Natural killer cell treated with Interleukin-12 subunit alpha and Interleukin-12 subunit beta and Interleukin-15 and Interleukin-18, amount 100 ng/mL, for 72 hours (primary cell): Measurements from ENCODE around the gene RNLS. TPM values are rescaled to one million over a fixed set of nuclear protein-coding genes. Genes with fewer than 3 reads are reported as not detected.
"Not testable (repeated sequence)": the region's sequence is repeated elsewhere in the genome, so short reads cannot be mapped to it uniquely, and the experiment has no call there.

Experiments used
- ATAC-seq, 2 donors: fragments of 150-1000 bp; cut with Tn5 transposase in 1 of 2; sonication (Bioruptor Pico), chemical (Tn5 transposase) in 1 of 2; 2 replicates each; pipeline ENCODE4 v1.10.0; 2021
- DNase-seq: peaks from one replicate; pipeline ENCODE4 v3.0.0; 2022; ENCODE audit warnings: low spot score
- H3K27ac Mint-ChIP-seq, 2 donors: 1 replicate in 1 of 2; 2 replicates in 1 of 2; pipeline ENCODE4 v1.8.0; 2022; ENCODE audit warnings: mixed read lengths in 2 of 2, mild to moderate bottlenecking in 1 of 2, moderate library complexity in 1 of 2
- H3K27me3 Mint-ChIP-seq, 2 donors: 1 replicate in 1 of 2; 2 replicates in 1 of 2; pipeline ENCODE4 v1.8.0; 2022; ENCODE audit warnings: mixed read lengths in 2 of 2
- H3K36me3 Mint-ChIP-seq: one replicate; pipeline ENCODE4 v1.8.0; 2022; ENCODE audit warnings: mixed read lengths
- H3K4me1 Mint-ChIP-seq, 2 donors: 1 replicate in 1 of 2; 2 replicates in 1 of 2; pipeline ENCODE4 v1.8.0; 2022; ENCODE audit warnings: low read depth in 2 of 2, mixed read lengths in 2 of 2, mild to moderate bottlenecking in 1 of 2
- H3K4me3 Mint-ChIP-seq: one replicate; pipeline ENCODE4 v1.8.0; 2022; ENCODE audit warnings: mixed read lengths
- H3K9me3 Mint-ChIP-seq: 2 replicates; pipeline ENCODE4 v1.8.0; 2022; ENCODE audit warnings: mixed read lengths
- total RNA-seq, 2 donors: library from RNA; stranded (reverse); gene quantifications; one replicate each; pipeline ENCODE4 v1.2.3, GENCODE V29; 2022

Gene RNLS
- total RNA-seq, 2 donors from 2014 or later: 2.4 to 2.9 TPM

DNA sequence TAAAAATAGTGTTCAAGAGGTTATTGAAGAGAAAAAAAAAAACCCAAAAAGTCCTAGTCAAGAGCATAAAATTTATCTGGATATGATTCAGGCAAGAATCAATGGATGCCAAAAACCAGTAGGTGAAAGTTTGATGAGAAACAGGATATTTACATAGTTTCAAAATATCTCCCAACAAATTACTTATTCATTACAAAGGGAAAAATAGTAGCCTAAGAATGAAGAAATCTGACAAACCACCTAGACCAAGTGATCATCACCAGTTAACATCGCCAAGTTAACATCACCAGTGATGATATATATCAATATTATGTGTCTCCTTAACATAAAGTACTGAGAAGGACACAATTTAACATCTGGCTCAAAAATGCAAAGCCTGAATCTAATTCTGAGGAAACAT lies 85.2 kb downstream of the RNLS start:
- Mint-ChIP-seq H3K27me3 (peaks cover 5% of the 10 kb centered on the region in 2 donors), H3K9me3 (no peaks in the 10 kb centered on the region), H3K4me1 (peaks cover 0 to 4% of the 10 kb centered on the region in 2 donors), H3K27ac (no peak overlapping the region), H3K4me3 (no peak overlapping the region), H3K36me3 (no peaks in the 10 kb centered on the region)
- DNase-seq (no peak), ATAC-seq (no peak)

DNA sequence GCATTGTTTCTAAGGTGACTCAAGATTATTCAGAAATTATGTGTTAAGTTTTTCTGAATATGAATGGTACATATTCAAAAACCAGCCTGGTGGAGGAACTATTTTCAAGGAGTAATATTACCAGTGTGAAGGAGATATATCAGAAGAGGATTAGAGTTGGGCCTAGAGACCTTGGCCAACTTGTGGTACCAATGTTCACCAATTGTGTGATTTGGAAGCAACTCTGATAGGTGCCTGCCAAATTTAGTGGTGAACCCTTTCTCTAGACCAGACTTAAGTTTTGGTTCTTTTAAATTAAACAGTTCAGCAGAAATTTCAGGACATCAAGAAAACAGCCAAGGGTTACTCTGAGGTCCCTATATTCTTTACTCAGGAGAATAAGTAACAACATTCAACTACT lies 88.6 kb downstream of the RNLS start:
- H3K27me3 Mint-ChIP-seq: peaks cover 5% of the 10 kb centered on the region in 2 donors
- ATAC-seq (no peak), DNase-seq (no peak)
- H3K4me1 Mint-ChIP-seq: peaks cover 0 to 4% of the 10 kb centered on the region in 2 donors
- H3K4me3 Mint-ChIP-seq: no peak overlapping the region
- no peak overlapping the region for H3K27ac Mint-ChIP-seq
- no peaks in the 10 kb centered on the region for H3K9me3 Mint-ChIP-seq
- H3K36me3 Mint-ChIP-seq: no peaks in the 10 kb centered on the region

DNA sequence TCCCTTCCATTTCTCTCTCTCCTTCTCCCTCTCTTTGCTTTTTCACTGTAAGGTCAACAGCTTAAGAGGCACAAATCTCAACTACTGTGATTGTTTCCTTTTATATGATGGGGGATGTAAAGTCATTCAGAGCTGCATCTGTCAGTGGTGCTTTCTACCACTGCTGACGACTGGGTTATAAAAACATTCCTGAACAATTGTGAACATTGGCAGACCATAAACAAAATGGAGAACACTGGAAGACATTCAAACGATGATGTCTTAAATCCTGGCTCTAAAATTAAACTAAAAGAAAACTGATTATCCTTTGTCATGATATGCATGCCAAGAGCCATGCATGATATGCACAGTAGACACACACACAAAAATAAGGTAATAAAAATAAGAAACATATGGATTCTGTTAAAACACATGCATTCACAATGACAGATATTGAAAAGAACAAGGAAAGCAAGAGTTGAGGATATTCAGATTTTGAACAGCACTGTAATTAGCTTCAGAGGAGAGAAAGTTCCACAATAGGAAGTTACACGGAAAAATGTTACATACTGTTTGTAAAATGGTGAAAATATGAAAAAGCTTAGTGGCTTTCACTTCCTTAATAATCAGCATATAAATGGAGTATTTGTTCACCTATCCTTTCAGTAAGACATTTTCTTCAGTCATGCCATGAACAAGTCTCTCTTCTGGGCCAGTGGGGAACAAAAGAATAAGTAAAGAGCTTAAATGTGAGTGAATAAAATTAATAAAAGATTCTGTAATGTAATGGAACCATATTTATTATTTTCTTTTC lies 89.2 kb downstream of the RNLS start:
- DNase-seq (no peak), ATAC-seq (no peak)
- Mint-ChIP-seq H3K4me1 (peaks cover 0 to 4% of the 10 kb centered on the region in 2 donors), H3K9me3 (no peaks in the 10 kb centered on the region), H3K4me3 (no peak overlapping the region), H3K27ac (no peak overlapping the region), H3K27me3 (peaks cover 5% of the 10 kb centered on the region in 2 donors), H3K36me3 (no peaks in the 10 kb centered on the region)

DNA sequence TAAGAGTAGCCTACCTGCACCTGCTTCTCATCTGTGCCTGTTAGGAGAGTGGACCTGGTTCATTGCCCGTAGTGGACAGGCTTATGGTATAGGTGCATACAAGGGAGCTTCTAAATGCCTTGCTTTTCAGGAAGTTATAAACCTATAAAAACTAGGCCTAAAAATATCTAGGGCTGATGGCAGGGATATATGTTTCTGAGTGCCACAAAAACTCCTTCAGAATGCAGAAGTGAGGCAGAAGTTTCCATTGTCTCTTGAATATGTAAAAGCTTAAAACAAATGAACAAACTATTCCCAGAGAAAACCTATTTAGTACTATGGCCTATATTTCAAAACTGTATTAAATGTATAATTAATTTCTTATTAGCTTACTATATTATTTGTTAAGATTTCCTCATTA lies 91.8 kb downstream of the RNLS start:
- Mint-ChIP-seq H3K27ac (no peak overlapping the region), H3K36me3 (peaks cover 5% of the 10 kb centered on the region), H3K4me3 (no peak overlapping the region), H3K27me3 (peaks cover 5% of the 10 kb centered on the region in 2 donors), H3K4me1 (no peaks in the 10 kb centered on the region), H3K9me3 (peaks cover 4% of the 10 kb centered on the region)
- DNase-seq: no peak
- ATAC-seq: no peak

DNA sequence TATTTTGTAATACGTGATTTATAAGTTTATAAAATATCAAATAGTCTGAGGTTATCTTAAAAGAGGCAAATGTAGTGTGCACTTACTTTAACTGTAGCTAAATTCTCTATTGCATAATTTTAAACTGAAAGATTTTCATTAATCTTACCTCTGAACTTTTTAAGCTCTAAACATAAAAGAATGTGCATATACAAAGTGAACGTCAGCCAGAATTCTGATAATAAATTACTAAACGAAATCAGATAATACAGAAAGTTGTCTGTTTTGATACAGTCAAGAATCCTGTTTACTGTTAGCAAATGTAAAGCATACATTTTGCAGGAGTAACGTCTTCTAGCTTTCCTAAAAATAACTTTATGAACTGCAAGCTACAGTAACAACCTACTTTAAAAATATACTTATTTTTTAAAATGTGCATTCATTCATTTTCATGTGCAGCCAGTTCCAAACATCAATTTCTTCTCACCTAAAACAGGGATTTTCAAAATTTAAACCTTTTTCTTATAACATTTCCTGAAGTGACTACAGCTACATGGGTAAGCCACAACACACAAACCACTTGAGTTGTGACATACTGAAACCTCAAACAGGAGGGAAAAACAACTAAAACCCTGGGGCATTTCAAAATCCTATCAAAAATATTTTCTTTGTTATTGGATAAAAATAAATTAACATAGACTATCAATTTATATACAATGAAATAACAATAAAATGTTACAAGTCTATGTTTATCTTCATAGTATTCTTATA lies 92.7 kb downstream of the RNLS start:
- DNase-seq (no peak), ATAC-seq (no peak)
- peaks cover 5% of the 10 kb centered on the region for H3K36me3 Mint-ChIP-seq
- H3K4me1 Mint-ChIP-seq: no peaks in the 10 kb centered on the region
- peaks cover 4% of the 10 kb centered on the region for H3K9me3 Mint-ChIP-seq
- H3K4me3 Mint-ChIP-seq: no peak overlapping the region
- peaks cover 1 to 4% of the 10 kb centered on the region in 2 donors for H3K27me3 Mint-ChIP-seq
- H3K27ac Mint-ChIP-seq: no peak overlapping the region

DNA sequence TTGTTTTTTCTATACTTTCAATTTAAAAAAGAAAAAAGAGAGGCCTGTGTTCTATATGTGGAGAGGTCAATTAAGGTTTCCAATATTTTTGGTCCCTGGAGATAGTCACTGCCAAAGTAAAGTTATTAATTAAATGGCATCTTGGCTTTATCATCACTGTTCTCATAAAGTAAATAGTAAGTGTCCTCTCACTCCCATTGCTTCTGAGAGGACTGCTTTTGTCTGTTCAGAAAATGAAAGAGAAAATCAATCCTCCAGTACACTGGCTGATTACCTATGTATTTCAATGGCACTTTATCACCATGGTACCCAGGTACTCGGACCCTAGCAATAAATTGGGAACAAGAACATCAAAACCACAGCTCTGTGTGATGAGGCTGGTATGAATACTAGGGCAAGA lies 94.0 kb downstream of the RNLS start:
- no peak for ATAC-seq
- Mint-ChIP-seq H3K4me1 (no peaks in the 10 kb centered on the region), H3K9me3 (peaks cover 4% of the 10 kb centered on the region), H3K27ac (no peak overlapping the region), H3K36me3 (peaks cover 5% of the 10 kb centered on the region), H3K27me3 (no peaks in the 10 kb centered on the region), H3K4me3 (no peak overlapping the region)
- no peak for DNase-seq

DNA sequence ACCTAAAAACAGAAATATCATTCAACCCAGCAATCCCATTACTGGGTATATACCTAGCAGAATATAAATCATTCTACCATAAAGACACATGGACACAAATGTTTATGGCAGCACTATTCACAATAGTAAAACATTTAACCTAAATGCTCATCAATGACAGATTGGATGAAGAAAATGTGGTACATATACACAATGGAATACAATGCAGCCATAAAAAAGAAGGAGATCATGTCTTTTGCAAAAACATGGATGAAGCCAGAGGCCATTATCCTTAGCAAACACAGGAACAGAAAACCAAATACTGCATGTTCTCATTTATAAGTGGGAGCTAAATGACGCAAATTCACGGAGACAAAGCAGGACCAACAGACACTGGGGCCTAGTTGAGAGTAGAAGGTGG lies 96.3 kb downstream of the RNLS start:
- ATAC-seq, H3K27me3 Mint-ChIP-seq, H3K4me1 Mint-ChIP-seq, DNase-seq, H3K9me3 Mint-ChIP-seq, H3K27ac Mint-ChIP-seq, H3K4me3 Mint-ChIP-seq, H3K36me3 Mint-ChIP-seq: not testable (repeated sequence)

DNA sequence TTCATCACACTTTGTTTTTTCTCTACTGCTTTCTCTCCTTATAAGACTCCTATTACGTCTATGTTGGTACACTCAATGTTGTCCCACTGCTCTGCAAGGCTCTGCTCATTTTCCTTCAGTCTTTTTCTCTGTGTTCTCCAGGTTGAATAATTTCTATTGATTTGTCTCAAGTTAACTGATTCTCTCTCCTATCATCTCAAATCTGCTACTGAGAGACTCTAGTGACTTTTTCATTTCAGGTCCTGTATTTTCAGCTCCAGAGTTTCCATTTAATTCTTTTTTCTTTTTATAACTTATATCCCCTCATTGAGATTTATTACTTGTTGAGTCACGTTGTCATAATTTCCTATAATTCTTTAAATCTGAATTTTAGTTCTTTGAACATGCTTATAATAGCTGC lies 100.9 kb downstream of the RNLS start:
- peaks cover 5% of the 10 kb centered on the region for H3K36me3 Mint-ChIP-seq
- H3K27ac Mint-ChIP-seq: no peak overlapping the region
- peaks cover 4% of the 10 kb centered on the region for H3K9me3 Mint-ChIP-seq
- no peak overlapping the region for H3K4me3 Mint-ChIP-seq
- DNase-seq (no peak), ATAC-seq (no peak)
- H3K27me3 Mint-ChIP-seq: no peaks in the 10 kb centered on the region
- H3K4me1 Mint-ChIP-seq: no peaks in the 10 kb centered on the region

DNA sequence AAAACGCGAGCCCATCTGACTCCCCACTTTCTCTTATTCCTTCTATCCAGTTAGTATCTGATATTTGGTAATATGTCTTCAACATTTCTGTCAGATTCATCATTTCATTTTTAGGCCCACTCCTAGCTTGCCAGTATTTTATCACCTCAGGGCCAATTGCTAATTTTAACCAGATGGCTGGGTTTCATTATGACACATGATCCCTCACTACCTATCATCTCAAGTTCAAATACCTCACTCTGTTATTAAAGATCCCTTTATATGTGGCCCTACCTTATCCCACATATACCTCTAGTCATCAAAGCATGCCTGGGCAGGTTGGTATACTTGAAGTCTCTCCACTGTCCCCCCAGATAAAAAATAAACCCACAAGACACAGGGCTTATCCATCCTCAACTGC lies 104.9 kb downstream of the RNLS start:
- H3K4me3 Mint-ChIP-seq: no peak overlapping the region
- DNase-seq: no peak
- no peaks in the 10 kb centered on the region for H3K27me3 Mint-ChIP-seq
- no peak for ATAC-seq
- H3K36me3 Mint-ChIP-seq: no peaks in the 10 kb centered on the region
- no peaks in the 10 kb centered on the region for H3K9me3 Mint-ChIP-seq
- H3K27ac Mint-ChIP-seq: no peak overlapping the region
- no peaks in the 10 kb centered on the region for H3K4me1 Mint-ChIP-seq

DNA sequence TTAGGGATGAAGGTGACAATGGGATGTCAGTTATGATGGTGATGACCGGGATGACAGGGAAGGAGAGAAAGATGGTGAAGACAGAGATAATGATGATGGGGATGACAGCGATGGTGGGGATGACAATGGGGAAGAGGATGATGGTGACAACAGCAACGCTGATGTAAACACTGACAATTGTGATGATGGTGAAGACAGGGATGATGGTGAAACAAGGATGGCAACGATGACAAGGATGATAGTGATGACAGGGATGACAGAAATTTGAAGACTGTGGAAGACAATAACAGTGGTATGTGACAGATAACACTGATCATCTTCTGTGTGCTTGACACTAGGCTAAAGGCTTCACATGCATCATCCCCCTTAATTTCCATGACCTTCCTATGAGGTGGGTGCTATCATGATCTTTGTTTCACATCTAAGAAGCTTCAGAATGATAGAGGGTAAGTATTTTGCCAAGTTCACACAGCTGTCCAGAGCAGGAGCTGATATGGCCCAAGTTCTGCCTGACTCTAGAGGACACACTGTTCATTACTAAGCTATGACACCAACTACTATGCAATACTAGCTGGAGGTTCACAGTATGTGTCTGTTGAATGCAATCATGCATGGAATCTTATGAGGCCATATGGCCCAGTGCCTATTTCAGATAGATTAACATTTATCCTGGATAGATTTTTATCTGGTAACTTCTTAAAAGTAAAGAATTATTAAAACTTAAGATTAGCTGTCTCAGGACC lies 105.6 kb downstream of the RNLS start:
- H3K9me3 Mint-ChIP-seq: no peaks in the 10 kb centered on the region
- H3K4me1 Mint-ChIP-seq: no peaks in the 10 kb centered on the region
- no peaks in the 10 kb centered on the region for H3K36me3 Mint-ChIP-seq
- no peak for ATAC-seq
- no peak overlapping the region for H3K4me3 Mint-ChIP-seq
- DNase-seq: no peak
- H3K27ac Mint-ChIP-seq: no peak overlapping the region
- no peaks in the 10 kb centered on the region for H3K27me3 Mint-ChIP-seq

DNA sequence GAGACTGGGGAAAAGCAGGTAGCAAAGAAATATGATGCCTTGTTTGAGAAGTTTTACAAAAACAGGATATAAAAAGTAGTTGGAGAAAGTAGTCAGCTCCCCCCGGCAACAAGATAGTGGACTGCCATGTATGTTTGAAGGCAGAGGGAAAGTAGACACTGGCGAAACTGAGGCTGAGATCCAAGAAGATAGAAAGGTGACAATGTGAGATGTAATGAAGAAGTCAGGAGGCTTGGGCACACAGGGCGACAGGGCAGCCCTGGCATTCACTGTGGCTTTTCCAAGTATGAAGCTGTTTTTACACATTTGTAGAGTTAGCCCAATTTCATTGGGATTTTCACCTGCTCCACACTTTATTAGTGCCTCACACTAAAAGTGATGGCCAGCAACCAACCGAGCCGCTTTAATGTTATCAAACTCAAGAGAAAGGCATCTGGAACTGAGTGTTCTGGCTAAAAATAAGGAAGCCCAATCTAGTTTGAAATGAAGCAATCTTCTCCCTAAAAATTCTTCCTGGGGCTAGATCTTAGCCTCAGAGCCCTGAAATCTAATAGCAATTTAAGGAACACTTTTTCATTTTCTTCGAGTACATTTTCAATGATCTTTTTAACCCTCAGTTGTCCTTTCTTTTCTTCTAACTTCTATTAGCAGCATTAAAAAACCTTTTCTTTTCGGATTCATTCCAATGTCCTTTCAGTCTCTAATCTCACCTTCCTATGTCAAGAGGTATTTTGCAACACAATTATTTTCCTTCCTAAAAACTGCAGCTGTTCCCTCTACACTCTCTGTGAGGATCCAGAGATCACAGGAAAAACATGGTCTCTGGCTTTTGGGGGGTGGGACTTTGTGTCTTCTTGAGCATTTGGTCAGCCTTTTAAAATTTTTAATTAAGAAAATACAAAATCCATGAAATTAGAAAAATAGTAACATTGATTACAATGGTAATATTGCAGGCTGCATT lies 108.0 kb downstream of the RNLS start:
- Mint-ChIP-seq H3K36me3 (no peaks in the 10 kb centered on the region), H3K4me1 (no peaks in the 10 kb centered on the region), H3K27ac (no peak overlapping the region), H3K4me3 (no peak overlapping the region), H3K27me3 (no peaks in the 10 kb centered on the region), H3K9me3 (no peaks in the 10 kb centered on the region)
- no peak for DNase-seq
- no peak for ATAC-seq

DNA sequence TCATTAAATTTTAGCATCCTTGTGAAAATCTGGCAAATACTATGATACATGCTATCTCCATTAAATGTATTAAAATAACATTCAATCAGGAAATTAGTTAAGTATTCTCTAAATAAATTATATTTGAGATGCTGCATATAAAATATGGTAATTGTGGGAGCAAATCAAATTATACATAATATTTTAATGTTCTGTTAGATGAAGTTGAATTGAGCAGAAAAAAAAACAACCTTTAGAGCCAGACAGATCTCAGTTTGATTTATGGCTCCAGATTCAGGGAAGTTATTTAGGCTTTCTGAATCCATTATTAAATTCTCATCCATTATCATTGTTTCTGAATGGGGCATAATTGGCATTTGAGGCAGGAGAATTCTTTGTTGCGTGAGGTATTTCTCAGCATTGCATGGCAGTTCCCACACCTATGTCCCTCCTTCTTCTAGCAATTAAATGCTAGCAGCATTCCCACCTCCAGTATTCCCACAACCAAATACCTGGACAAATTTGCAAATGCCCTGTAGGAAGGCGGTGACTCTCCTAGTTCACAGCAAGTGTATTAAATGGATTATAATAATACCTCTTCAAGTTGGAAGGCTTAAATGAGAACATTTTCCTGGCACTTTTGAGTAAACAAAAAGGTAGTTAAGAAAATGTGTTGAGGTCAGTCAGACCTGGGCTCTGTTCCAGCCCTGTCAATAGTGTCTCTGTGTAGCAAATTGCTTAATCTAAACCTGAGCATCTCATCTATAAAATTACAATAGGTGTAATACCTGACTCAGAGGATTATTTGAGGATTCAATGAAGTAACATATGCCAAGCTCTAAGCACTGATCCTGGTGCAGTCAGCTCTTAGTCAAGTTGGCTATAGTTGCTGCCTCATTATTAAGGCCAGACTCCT lies 108.9 kb downstream of the RNLS start:
- no peaks in the 10 kb centered on the region for H3K4me1 Mint-ChIP-seq
- no peak for ATAC-seq
- H3K27ac Mint-ChIP-seq: no peak overlapping the region
- no peaks in the 10 kb centered on the region for H3K36me3 Mint-ChIP-seq
- no peak overlapping the region for H3K4me3 Mint-ChIP-seq
- no peak for DNase-seq
- no peaks in the 10 kb centered on the region for H3K27me3 Mint-ChIP-seq
- H3K9me3 Mint-ChIP-seq: no peaks in the 10 kb centered on the region
